Measurements from ENCODE around the gene POMGNT2. TPM values are rescaled to one million over a fixed set of nuclear protein-coding genes. Genes with fewer than 3 reads are reported as not detected.

POMGNT2 gene
- total and polyA plus RNA-seq, 2 donors (not counting 1 experiment from before 2014, with no cell fraction given): 7.9 to 12.7 TPM

Other genes with a start within 250 kb of the POMGNT2 start
- not detected in 2 replicates for gene CYP8B1, start 230.2 kb downstream of the POMGNT2 start, total RNA-seq
- gene CYP8B1, start 230.2 kb downstream of the POMGNT2 start, polyA plus RNA-seq: not detected in 2 replicates
- gene ZNF662, start 199.9 kb downstream of the POMGNT2 start, total RNA-seq: 3.3 and 5.6 TPM in 2 replicates
- gene ZNF662, start 199.9 kb downstream of the POMGNT2 start, polyA plus RNA-seq: 0.69 and 1.2 TPM in 2 replicates
- gene GASK1A, start 126.8 kb downstream of the POMGNT2 start, total RNA-seq: 1.8 and 5.4 TPM in 2 replicates
- 0.11 and 0.14 TPM in 2 replicates for gene GASK1A, start 126.8 kb downstream of the POMGNT2 start, polyA plus RNA-seq
- 22.3 and 22.6 TPM in 2 replicates for gene SNRK, start 180.5 kb upstream of the POMGNT2 start, total RNA-seq
- gene SNRK, start 180.5 kb upstream of the POMGNT2 start, polyA plus RNA-seq: 9.1 and 11.9 TPM in 2 replicates

All from fibroblast of lung (primary cell).